G401 (cell line): ENCODE measurements around the gene APOC1. TPM values are rescaled to one million over a fixed set of nuclear protein-coding genes. Genes with fewer than 3 reads are reported as not detected.
A peak's percentile ranks its signal among the peaks of the same experiment; 100 is the strongest.

ENCODE experiments used
- DNase-seq: peaks from one replicate; pipeline ENCODE4 v3.0.0-alpha.2; 2015; ENCODE audit warnings: low spot score
- in situ Hi-C: cut with HindIII; loops from 2 replicates; pipeline ENCODE4 v1.10.0; 2016; ENCODE audit warnings: low sequenced_read_pairs, mixed read lengths
- total RNA-seq: library from RNA; depleted of rRNA; stranded (reverse); fragments of >200 nt; shearing (Covaris generic); gene quantifications from 2 replicates; pipeline ENCODE4 v1.2.3, GENCODE V29; 2014; rRNA removed

Gene APOC1
- total RNA-seq, 1 experiment from 2014 or later = 182 TPM

DNA sequence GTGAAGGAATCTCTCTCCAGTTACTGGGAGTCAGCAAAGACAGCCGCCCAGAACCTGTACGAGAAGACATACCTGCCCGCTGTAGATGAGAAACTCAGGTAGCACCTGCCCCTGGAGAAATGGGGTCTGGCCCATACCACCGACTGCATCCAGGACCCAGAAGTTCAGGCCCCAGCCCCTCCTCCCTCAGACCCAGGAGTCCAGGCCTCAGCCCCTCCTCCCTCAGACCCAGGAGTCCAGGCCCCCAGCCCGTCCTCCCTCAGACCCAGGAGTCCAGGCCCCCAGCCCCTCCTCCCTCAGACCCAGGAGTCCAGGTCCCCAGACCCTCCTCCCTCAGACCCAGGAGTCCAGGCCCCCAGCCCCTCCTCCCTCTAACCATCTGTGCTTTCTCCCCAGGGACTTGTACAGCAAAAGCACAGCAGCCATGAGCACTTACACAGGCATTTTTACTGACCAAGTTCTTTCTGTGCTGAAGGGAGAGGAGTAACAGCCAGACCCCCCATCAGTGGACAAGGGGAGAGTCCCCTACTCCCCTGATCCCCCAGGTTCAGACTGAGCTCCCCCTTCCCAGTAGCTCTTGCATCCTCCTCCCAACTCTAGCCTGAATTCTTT, 34.5 kb downstream of the APOC1 start:
- DNase-seq = no peak
- in situ Hi-C loops = no loop called here

DNA sequence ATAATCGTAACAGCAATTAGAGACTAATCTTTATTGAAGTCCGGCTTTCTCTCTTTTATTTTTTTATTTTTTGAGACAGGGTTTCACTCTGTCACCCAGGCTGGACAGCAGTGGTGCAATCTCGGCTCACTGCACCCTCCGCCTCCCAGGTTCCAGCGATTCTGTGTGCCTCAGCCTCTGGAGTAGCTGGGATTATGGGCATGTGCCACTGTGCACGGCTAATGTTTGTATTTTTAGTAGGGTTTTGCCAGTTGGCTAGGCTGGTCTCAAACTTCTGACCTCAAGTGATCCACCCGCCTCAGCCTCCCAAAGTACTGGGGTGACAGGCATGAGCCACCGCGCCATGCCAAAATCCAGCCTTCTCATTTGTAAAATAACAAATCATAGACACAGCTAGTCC, 35.1 kb downstream of the APOC1 start:
- DNase-seq = no peak
- in situ Hi-C loops = no loop called here

DNA sequence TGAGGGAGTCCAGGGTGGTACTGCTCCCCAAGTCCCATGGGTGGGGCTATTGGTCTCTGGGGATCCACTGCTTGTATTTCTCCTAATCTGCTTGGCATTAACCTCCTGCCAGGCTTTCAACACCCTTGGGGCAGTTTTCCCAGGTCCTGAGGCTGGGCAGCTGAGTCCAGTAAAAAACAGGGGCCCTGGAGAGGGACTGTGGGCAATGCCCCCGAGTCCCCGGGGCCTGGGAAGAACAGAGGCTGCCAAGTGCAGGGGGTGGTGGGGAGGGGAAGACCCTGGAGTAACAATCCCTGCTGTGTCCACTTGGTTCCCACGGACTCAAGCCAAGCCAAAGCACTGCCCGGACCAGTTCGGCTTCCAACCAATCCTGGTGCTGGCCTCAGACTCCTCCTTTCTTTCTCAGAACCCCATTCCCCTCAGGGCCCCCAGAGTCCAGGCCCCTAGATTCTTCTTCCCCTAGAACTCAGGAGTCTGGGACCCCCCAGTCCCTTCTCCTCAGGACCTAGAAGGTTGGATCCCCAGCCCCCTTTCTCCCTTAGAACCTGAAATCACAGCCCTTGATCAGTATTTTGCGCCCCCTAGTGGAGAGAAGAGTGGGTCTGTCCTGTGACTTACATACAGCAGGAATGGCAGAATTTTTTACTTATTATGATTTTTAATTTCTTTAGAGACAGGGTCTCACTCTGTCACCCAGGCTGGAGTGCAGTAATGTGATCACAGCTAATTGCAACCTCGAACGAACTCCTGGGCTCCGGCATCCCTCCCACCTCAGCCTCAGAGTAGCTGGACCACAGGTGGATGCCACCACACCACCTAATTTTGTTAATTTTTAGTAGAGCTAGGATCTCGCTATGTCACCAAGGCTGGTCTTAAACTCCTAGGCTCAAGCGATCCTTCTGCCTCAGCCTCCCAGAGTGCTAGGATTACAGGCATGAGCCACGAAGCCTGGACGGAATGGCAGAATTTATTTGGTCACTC, 37.1 kb downstream of the APOC1 start:
- DNase-seq = peak; percentile 81
- in situ Hi-C loops = no loop called here

DNA sequence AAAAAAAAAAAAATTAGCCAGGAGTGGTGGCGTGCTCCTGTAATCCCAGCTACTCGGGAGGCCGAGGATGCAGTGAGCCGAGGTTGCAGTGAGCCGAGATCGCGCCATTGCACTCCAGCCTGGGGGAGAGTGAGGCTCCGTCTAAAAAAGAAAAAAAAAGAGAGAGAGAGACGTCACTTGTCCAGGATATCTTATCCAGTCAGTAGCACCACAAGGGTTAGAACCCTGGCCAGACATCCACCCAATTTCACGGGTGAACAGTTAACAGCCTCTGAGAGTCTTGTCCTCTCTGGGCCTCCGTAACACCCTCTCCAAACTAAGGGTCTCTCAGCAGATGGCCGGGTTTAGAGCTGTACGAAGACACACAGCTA, 39.9 kb downstream of the APOC1 start:
- in situ Hi-C loops = no loop called here
- DNase-seq = no peak

DNA sequence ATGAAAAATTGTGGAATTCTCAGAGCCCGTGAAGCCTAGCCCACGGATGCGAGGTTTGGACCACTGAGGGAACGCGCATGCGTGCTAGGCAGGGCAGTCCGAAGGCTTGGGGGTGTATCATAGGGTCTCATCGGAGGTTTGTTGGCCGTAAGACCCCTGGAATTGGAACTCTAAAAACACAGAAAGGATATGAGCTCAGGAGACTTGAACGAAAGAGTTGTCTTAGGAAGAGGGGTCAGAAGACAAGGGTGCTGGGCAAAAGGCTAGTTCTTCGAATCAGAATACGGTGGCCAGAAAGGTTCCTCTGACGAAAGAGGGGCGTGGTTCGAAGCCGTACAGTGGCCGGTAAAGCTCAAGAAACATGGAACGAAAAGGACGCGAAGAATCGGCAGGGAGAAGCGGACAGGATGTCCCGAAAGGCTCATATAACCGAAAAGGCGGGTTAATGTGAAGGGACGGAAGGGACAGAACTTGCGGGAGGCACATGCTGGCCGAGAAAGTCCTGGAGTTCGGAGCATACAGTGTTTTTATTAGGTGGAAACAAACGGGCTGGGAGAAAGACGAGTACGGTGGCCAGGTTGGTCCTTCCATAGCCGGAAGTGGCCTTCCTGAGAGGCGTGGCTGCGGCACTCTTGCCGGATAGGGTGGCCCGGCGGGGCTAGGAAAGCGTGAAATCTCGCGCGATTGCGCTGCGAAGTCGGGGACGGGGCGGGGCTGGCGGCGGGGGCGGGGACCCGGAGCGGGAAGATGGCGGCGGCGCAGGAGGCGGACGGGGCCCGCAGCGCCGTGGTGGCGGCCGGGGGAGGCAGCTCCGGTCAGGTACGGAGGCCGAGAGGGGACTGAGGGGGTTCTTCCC, 40.5 kb downstream of the APOC1 start, which contains the start of gene CLPTM1:
Gene CLPTM1, plus strand, starts transcription at position 732 of the 856 bp plus-strand sequence. Its CDS starts 16 bp downstream, at position 748.
- DNase-seq = peak; percentile 94
- in situ Hi-C loops = no loop called here

DNA sequence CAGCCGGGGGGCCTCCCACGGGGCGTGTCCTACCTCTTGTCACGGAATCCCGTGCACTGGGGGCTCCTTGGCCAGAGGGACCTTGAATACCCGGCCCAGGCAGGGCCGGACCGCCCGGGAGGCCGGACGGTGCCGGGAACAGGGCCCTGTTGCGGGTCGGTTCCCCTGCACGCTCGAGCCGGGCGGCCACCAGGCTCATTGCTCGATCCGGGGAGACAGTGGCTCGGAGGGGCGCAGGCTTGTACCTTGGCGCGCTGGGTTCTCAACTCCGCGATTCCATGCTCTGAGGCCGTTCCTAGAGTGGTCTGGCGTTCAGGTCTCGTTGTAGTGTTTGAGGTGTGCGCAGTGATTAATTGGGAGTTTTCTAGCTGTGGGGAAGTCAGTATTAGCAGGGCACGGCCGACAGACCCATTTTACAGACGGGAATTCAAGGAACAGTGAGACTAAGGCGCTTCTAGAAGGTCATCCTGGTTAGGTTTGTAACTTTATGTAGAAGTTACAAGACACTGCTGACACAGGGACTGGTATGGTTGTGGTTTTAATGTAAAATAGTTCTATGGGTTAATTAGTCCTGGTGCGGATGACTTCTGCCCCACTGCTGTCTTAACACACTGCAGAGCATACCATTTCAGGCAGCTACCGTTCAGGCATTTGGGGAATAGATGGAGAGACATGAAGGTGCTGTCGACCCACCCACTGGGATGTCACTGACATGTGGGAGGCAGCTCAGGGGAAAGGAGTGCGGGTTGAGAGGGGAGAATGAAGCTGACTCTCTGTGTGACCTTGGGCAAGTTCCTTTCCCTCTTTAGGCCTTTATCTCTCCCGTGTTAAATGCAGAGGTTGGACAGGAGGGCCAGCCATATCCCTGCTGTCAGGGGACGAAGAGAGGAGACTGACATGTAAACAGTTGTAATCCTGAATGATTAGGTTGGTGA, 41.4 kb downstream of the APOC1 start:
- in situ Hi-C loops = no loop called here
- no peak for DNase-seq

DNA sequence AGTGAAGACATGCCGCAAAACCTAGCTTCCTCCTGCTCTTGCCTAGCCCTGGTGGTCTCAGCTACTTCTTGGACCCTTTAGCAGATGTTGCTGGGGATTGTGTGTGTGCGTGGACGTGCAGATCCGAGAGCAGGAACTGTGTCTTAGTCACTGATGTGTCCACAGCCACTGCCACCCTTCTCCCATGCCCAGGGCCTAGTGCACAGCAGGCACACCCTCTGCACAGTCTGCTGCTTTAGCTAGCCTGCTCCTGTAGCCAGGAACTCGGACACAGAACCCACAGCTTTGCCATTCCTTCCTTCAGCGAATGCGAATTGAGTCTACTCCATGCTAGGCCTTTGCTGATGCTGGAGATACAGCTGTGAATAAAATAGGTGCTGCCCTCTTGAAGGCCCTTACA, 43.1 kb downstream of the APOC1 start:
- in situ Hi-C loops = no loop called here
- DNase-seq = no peak

DNA sequence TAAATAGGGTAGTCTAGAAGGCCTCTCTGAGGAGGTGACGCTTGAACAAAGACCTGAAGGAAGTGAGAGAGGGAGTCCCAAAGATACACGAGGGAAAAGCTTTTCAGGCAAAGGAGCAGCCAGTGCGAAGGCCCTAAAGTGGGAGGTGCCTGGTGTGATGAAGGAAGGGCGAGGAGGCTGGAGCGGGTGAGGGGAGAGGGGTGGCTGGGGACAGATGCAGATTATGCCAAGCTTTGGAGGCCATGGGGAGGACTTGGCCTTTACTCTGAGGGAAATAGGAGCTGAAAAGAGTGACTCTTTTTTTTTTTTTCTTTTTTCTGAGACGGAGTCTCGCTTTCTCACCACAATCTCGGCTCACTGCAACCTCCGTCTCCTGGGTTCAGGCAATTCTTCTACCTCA, 43.7 kb downstream of the APOC1 start:
- DNase-seq = no peak
- in situ Hi-C loops = no loop called here

DNA sequence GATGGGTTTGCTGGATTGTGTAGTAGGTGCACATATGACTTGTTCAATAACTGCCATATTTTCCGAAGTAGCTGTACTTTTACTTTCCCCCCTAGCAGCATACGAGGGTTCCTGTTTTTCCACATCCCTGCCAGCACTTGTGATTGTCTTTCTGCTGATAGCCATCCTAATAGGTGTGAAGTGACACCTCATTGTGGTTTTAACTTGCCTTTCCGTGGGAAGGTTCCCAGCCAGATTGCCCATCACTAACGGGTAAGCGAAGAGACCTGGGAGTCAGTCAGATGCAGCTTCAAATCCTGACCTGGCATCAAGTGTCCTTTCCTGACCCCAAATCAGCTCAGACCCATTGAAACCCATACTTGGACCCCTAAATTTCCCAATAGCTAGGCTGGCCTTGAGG, 45.3 kb downstream of the APOC1 start:
- in situ Hi-C loops = no loop called here
- no peak for DNase-seq

DNA sequence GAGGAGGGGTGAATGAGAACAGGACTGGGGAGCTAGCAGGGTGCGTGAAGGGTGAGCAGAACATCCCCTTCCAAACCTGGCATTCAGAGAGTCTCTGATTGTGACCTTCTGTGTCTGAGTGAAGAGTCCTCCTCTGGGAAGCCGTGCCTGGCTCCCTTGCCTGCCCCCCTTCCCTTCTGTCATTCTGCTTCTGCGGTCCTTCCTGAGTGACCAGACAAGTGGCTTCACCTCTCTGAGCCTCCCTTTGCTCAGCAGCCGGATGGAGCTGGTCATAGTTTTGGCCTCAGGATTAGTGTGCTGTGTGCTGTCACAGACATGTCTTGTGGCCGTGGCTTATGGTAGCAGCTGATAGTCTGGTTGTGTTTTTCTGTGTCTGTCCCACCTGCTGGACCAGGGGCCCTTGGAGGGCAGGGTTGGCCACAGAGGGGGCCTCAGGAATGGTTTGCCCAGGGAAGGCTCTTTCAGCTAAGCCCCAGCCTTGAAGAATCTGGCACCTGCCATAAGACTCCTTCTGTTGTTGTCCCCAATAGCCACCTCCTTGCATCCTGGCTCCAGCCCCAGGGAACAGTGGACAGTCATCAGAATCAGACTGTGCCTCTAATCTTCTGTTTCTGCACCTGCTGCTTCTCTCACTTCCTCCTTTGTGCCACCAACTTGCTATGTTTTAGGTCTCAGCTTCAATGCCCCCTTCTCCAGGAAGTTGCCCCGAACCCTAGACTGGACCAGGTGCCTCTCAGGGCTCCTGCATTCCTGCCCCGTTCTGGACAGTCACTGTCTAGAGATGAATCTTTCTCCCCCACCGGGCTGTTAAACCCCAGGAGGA, 46.7 kb downstream of the APOC1 start:
- DNase-seq = no peak
- in situ Hi-C loops = no loop called here

DNA sequence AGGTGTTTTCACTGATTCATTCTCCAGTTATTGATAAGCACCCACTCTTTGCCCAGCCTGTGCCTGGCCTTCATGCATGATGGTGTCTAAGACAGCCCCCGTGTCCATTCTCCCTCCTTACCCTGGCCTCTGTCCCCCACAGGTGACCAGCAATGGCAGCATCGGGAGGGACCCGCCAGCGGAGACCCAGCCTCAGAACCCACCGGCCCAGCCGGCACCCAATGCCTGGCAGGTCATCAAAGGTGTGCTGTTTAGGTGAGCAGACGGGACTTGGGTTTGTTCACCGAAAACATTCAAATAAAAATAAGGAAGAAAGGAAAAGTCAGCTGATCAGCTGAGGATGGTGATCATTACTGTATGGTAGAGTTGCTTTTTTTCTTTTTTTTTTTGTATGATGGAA, 47.4 kb downstream of the APOC1 start:
- DNase-seq = no peak
- in situ Hi-C loops = no loop called here

DNA sequence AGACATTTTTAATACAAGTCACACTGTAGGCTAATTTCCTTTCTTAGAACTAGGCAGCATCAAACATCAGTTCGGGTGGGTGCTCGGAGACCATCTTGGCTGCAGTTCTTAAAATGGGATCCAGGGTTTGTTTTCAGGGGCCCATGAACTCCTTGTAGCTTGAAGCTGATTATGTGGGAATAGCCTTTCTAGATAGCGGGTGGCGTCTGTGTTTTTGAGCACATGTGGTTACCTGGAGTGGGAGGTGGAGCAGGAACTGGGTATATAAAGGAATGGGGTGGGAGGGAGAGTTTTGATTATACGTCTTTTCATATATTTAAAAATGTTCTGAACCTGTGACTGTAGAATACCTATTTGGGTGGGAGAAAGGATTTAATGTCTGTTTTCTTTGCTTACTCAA, 53.7 kb downstream of the APOC1 start:
- DNase-seq = no peak
- in situ Hi-C loops = no loop called here

DNA sequence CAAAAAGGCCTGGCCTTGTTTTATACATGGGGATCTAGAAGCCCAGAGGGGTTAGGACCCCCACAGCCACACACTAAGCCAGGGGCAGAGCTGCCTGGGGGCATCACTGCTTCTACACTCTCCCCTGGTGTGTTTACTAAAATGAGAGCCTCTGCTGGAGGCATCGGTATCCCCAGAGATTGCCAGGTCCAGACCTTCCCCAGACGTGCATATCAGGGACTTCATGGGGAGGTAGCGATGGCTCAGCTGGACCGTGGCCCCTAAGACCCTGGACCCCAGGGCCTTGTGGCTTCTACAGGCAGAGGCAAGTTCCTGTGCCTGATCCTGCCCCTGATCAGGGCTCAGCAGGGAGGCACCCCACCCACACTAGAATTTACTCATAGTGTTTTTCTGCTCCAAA, 54.3 kb downstream of the APOC1 start:
- DNase-seq = no peak
- in situ Hi-C loops = no loop called here

Other genes starting within 250 kb of the APOC1 start
- 0.78 TPM in 1 of 2 replicates, not detected in the other for gene CEACAM19, start 243.1 kb upstream of the APOC1 start, total RNA-seq
- gene CEACAM16, start 215.5 kb upstream of the APOC1 start, total RNA-seq = not detected in 2 replicates
- gene BCL3, start 165.9 kb upstream of the APOC1 start, total RNA-seq = 6.6 and 9.1 TPM in 2 replicates
- gene CBLC, start 136.7 kb upstream of the APOC1 start, total RNA-seq = not detected in 2 replicates
- gene BCAM, start 105.5 kb upstream of the APOC1 start, total RNA-seq = 28.5 and 28.9 TPM in 2 replicates
- gene NECTIN2, start 68.3 kb upstream of the APOC1 start, total RNA-seq = 126 and 154 TPM in 2 replicates
- 226 and 256 TPM in 2 replicates for gene TOMM40, start 23.4 kb upstream of the APOC1 start, total RNA-seq
- 2,018 and 2,607 TPM in 2 replicates for gene APOE, start 8.8 kb upstream of the APOC1 start, total RNA-seq
- gene APOC4, start 27.6 kb downstream of the APOC1 start, total RNA-seq = not detected in 2 replicates
- not detected in 2 replicates for gene APOC2, start 31.4 kb downstream of the APOC1 start, total RNA-seq
- 6.2 and 17.2 TPM in 2 replicates for gene CLPTM1, start 40.8 kb downstream of the APOC1 start, total RNA-seq
- gene RELB, start 86.9 kb downstream of the APOC1 start, total RNA-seq = 12.7 and 16.6 TPM in 2 replicates
- 12.1 and 23.8 TPM in 2 replicates for gene CLASRP, start 124.4 kb downstream of the APOC1 start, total RNA-seq
- gene ZNF296, start 161.9 kb downstream of the APOC1 start, total RNA-seq = not detected in 2 replicates
- 93.1 and 100 TPM in 2 replicates for gene GEMIN7, start 164.7 kb downstream of the APOC1 start, total RNA-seq
- gene PPP1R37, start 178.6 kb downstream of the APOC1 start, total RNA-seq = 28.6 and 42.6 TPM in 2 replicates
- 0.31 TPM in 1 of 2 replicates, not detected in the other for gene NKPD1, start 246.4 kb downstream of the APOC1 start, total RNA-seq